Caco-2 (cell line): ENCODE data around the gene LRRC8E. TPM values are rescaled to one million over a fixed set of nuclear protein-coding genes. Genes with fewer than 3 reads are reported as not detected.

Experiments
- BruUV-seq: library from RNA; stranded (reverse); fragments of 400-500 nt; replicated peaks from 2 replicates; lab custom pipeline; 2021; lab: Mats Ljungman, UMichigan
- CTCF ChIA-PET: fragments of 300-600 bp; sonication (Branson Sonifier 250); formaldehyde crosslinking; loops from one replicate; lab custom pipeline; 2022; ENCODE audit warnings: antibody characterized with exemption; lab: Charles Lee
- POLR2A ChIA-PET: fragments of 300-600 bp; sonication (Branson Sonifier 250); formaldehyde crosslinking; loops from one replicate; lab custom pipeline; 2022; ENCODE audit warnings: antibody characterized with exemption; lab: Charles Lee
- DNase-seq, 2 experiments: peaks; one replicate each; pipeline versions ENCODE4 v3.0.0 to v3.0.0-alpha.2; 2020 to 2022
- H3K27me3 ChIP-seq: replicated peaks from 2 replicates; pipeline ENCODE4 v1.6.0; 2011; ENCODE audit warnings: low read length; ENCODE audit not compliant: control insufficient read depth, insufficient read depth
- H3K36me3 ChIP-seq: 2 replicates; pipeline ENCODE4 v1.5.1; 2011; ENCODE audit warnings: low read length; ENCODE audit not compliant: control insufficient read depth, insufficient read depth
- H3K4me1 ChIP-seq: fragments of 250-450 bp; sonication (Bioruptor Pico); 2 replicates; pipeline ENCODE4 v1.5.1; 2020; ENCODE audit warnings: mild to moderate bottlenecking
- H3K4me3 ChIP-seq: 2 replicates; pipeline ENCODE4 v1.5.1; 2011; ENCODE audit warnings: low read depth, mild to moderate bottlenecking, control low read depth, low read length
- H3K9me3 ChIP-seq: fragments of 250-450 bp; sonication (Bioruptor Pico); 2 replicates; pipeline ENCODE4 v1.5.1; 2020; ENCODE audit warnings: mild to moderate bottlenecking, moderate library complexity
- H3K27ac Mint-ChIP-seq: one replicate; pipeline ENCODE4 v1.8.0; 2022; ENCODE audit warnings: mixed read lengths; ENCODE audit not compliant: unreplicated experiment
- H3K27me3 Mint-ChIP-seq: one replicate; pipeline ENCODE4 v1.8.0; 2022; ENCODE audit warnings: mixed read lengths; ENCODE audit not compliant: insufficient read depth, unreplicated experiment
- H3K36me3 Mint-ChIP-seq: one replicate; pipeline ENCODE4 v1.8.0; 2022; ENCODE audit warnings: mild to moderate bottlenecking, mixed read lengths; ENCODE audit not compliant: insufficient read depth, unreplicated experiment
- H3K4me1 Mint-ChIP-seq: one replicate; pipeline ENCODE4 v1.8.0; 2022; ENCODE audit warnings: low read depth, mixed read lengths; ENCODE audit not compliant: unreplicated experiment
- H3K4me3 Mint-ChIP-seq: one replicate; pipeline ENCODE4 v1.8.0; 2022; ENCODE audit warnings: mild to moderate bottlenecking, moderate library complexity, mixed read lengths; ENCODE audit not compliant: unreplicated experiment
- H3K9me3 Mint-ChIP-seq: one replicate; pipeline ENCODE4 v1.8.0; 2022; ENCODE audit warnings: mixed read lengths; ENCODE audit not compliant: unreplicated experiment
- CTCF ChIP-seq, 2 experiments: fragments of 200-600 bp in 1 of 2; IDR thresholded peaks; 1 replicate in 1 of 2; 2 replicates in 1 of 2; pipeline versions ENCODE4 v1.5.1 to v1.8.0; 2011 to 2022; ENCODE audit warnings: antibody characterized with exemption in 1 of 2, control low read depth in 1 of 2, inconsistent platforms in 1 of 2, low read depth in 1 of 2, low read length in 1 of 2, mild to moderate bottlenecking in 1 of 2, moderate library complexity in 1 of 2; ENCODE audit not compliant: insufficient read depth in 1 of 2, severe bottlenecking in 1 of 2, unreplicated experiment in 1 of 2
- intact Hi-C: fragments of 100-400 bp; cut with micrococcal nuclease; formaldehyde crosslinking; loops from one replicate; pipeline ENCODE4 v1.10.0; 2022; ENCODE audit not compliant: unreplicated experiment
- total RNA-seq: library from RNA; stranded (reverse); gene quantifications from 2 replicates; pipeline ENCODE4 v1.2.3, GENCODE V29; 2022

LRRC8E gene
- total RNA-seq, 1 experiment from 2014 or later: 6.7 TPM

- Mint-ChIP-seq H3K4me3 (no peak overlapping the region), H3K27me3 (no peaks in the 10 kb centered on the region), H3K27ac (no peak overlapping the region), H3K36me3 (peaks cover 22% of the 10 kb centered on the region), H3K4me1 (no peaks in the 10 kb centered on the region), H3K9me3 (no peaks in the 10 kb centered on the region)
- no peak for TF ChIP-seq CTCF (IDR thresholded peaks at IDR 0.05; ENCODE audit: insufficient read depth in 1 of 2, low read depth in 1 of 2, low read length in 1 of 2, severe bottlenecking in 1 of 2, unreplicated experiment in 1 of 2)
- intact Hi-C loops: no loop called here
- BruUV-seq: no TSS peak
- Histone ChIP-seq H3K9me3 (no peaks in the 10 kb centered on the region), H3K4me1 (0 out of 2 replicates have a peak, but pooled peaks cover 4% of the 10 kb centered on the region), H3K27me3 (no peaks in the 10 kb centered on the region), H3K36me3 (no peaks in the 10 kb centered on the region), H3K4me3 (no peak overlapping the region)
- DNase-seq: no peak
- ChIA-PET CTCF (interaction anchor here (0.7 kb wide), 1 partner anchor 30 kb away, joined by 3 read pairs; no protein-coding TSS in a partner anchor), POLR2A (no interaction called here)
Observed at GRCh38 chr19:7898967-7899366, 10.7 kb downstream of the LRRC8E start.

GRCh38 chr19:7899751-7900378, 11.6 kb downstream of the LRRC8E start:
- Mint-ChIP-seq H3K9me3 (no peaks in the 10 kb centered on the region), H3K4me3 (no peak overlapping the region), H3K4me1 (peaks cover 3% of the 10 kb centered on the region), H3K27me3 (no peaks in the 10 kb centered on the region), H3K27ac (no peak overlapping the region), H3K36me3 (peaks cover 29% of the 10 kb centered on the region)
- Histone ChIP-seq H3K4me3 (no peak overlapping the region), H3K9me3 (no peaks in the 10 kb centered on the region), H3K4me1 (peaks cover 9% of the 10 kb centered on the region; the same call in 1 of the 2 replicates), H3K27me3 (no peaks in the 10 kb centered on the region), H3K36me3 (peaks cover 2% of the 10 kb centered on the region; the same call in 1 of the 2 replicates)
- ChIA-PET POLR2A (interaction anchor here (0.6 kb wide), 1 partner anchor 20 kb away, joined by 4 read pairs; the partner anchor contains the start of gene SNAPC2), CTCF (no interaction called here)
- DNase-seq: no peak
- BruUV-seq: no TSS peak
- no peak for TF ChIP-seq CTCF (IDR thresholded peaks at IDR 0.05; ENCODE audit: insufficient read depth in 1 of 2, low read depth in 1 of 2, low read length in 1 of 2, severe bottlenecking in 1 of 2, unreplicated experiment in 1 of 2)
- intact Hi-C loops: no loop called here

GRCh38 chr19:7900401-7900870, 12.1 kb downstream of the LRRC8E start:
- ChIA-PET CTCF (no interaction called here), POLR2A (interaction anchor here (0.6 kb wide), 1 partner anchor 20 kb away, joined by 4 read pairs; the partner anchor contains the start of gene SNAPC2)
- no peaks in the 10 kb centered on the region for H3K27me3 ChIP-seq
- H3K9me3 Mint-ChIP-seq: no peaks in the 10 kb centered on the region
- no peak overlapping the region for H3K4me3 Mint-ChIP-seq
- no TSS peak for BruUV-seq
- H3K36me3 Mint-ChIP-seq: peaks cover 26% of the 10 kb centered on the region
- DNase-seq: no peak
- H3K36me3 ChIP-seq: peaks cover 2% of the 10 kb centered on the region; the same call in 1 of the 2 replicates
- H3K4me1 ChIP-seq: peaks cover 12% of the 10 kb centered on the region; the same call in 1 of the 2 replicates
- H3K9me3 ChIP-seq: no peaks in the 10 kb centered on the region
- no peak overlapping the region for H3K4me3 ChIP-seq
- H3K27me3 Mint-ChIP-seq: no peaks in the 10 kb centered on the region
- peaks cover 6% of the 10 kb centered on the region for H3K4me1 Mint-ChIP-seq
- H3K27ac Mint-ChIP-seq: no peak overlapping the region
- intact Hi-C loops: no loop called here
- no peak for TF ChIP-seq CTCF (IDR thresholded peaks at IDR 0.05; ENCODE audit: insufficient read depth in 1 of 2, low read depth in 1 of 2, low read length in 1 of 2, severe bottlenecking in 1 of 2, unreplicated experiment in 1 of 2)
